GM03348 (cell line): ENCODE measurements around the gene COPB2.
"Not testable (repeated sequence)": the region's sequence is repeated elsewhere in the genome, so short reads cannot be mapped to it uniquely, and the experiment has no call there.

Experiments
- DNase-seq: peaks from one replicate; pipeline ENCODE4 v3.0.0; 2012; ENCODE audit warnings: low spot score

Gene COPB2

GRCh38 chr3:139378587-139379241 lies 10.7 kb downstream of the COPB2 start:
- no peak for DNase-seq

- no peak for DNase-seq
These were observed 12.1 kb downstream of the COPB2 start for GRCh38 chr3:139377378-139377777.

GRCh38 chr3:139374099-139374498 lies 15.3 kb downstream of the COPB2 start:
- DNase-seq: no peak

- no peak for DNase-seq
These were observed 24.9 kb downstream of the COPB2 start for GRCh38 chr3:139364549-139364948.

GRCh38 chr3:139361276-139361675 lies 28.2 kb downstream of the COPB2 start:
- DNase-seq: no peak

- DNase-seq: no peak
These were observed 30.4 kb downstream of the COPB2 start for GRCh38 chr3:139358841-139359562.

GRCh38 chr3:139357899-139358298 lies 31.5 kb downstream of the COPB2 start:
- no peak for DNase-seq

- DNase-seq: no peak
These were observed 33.6 kb downstream of the COPB2 start for GRCh38 chr3:139355891-139356290.

- DNase-seq: peak; percentile 60
These were observed 34.0 kb downstream of the COPB2 start for GRCh38 chr3:139355476-139355875.

GRCh38 chr3:139354661-139355060 lies 34.8 kb downstream of the COPB2 start:
- DNase-seq: no peak

GRCh38 chr3:139353920-139354556 lies 35.4 kb downstream of the COPB2 start:
- peak; percentile 64 for DNase-seq

- no peak for DNase-seq
These were observed 42.7 kb downstream of the COPB2 start for GRCh38 chr3:139346771-139347170.

GRCh38 chr3:139343895-139344856 lies 45.3 kb downstream of the COPB2 start, which contains the start of gene MRPS22:
Gene MRPS22 (plus strand): TSS chr3:139344020. CDS start chr3:139344027, 7 bp downstream.
- DNase-seq: peak; percentile 93

- no peak for DNase-seq
These were observed 47.4 kb downstream of the COPB2 start for GRCh38 chr3:139342054-139342453.

- no peak for DNase-seq
These were observed 48.7 kb downstream of the COPB2 start for GRCh38 chr3:139340784-139341183.

- no peak for DNase-seq
These were observed 50.1 kb downstream of the COPB2 start for GRCh38 chr3:139339219-139339906.

- DNase-seq: no peak
These were observed 51.0 kb downstream of the COPB2 start for GRCh38 chr3:139338405-139338804.

GRCh38 chr3:139334675-139335074 lies 54.8 kb downstream of the COPB2 start:
- DNase-seq: not testable (repeated sequence)

- DNase-seq: no peak
These were observed 57.4 kb downstream of the COPB2 start for GRCh38 chr3:139332092-139332491.

GRCh38 chr3:139329364-139329850 lies 60.0 kb downstream of the COPB2 start:
- DNase-seq: peak; percentile 96

GRCh38 chr3:139328356-139328755 lies 61.1 kb downstream of the COPB2 start:
- DNase-seq: no peak
